HG03575 (cell line): ENCODE results near the gene ACOT11.
"Not testable (repeated sequence)": the region's sequence is repeated elsewhere in the genome, so short reads cannot be mapped to it uniquely, and the experiment has no call there.

Source experiments
- ATAC-seq: cut with Tn5 transposase; IDR thresholded peaks from one replicate; pipeline ENCODE4 v1.9.1; 2021; ENCODE audit not compliant: unreplicated experiment, insufficient number of reproducible peaks, low FRiP score; ENCODE audit errors: extremely low read depth

Gene ACOT11

DNA sequence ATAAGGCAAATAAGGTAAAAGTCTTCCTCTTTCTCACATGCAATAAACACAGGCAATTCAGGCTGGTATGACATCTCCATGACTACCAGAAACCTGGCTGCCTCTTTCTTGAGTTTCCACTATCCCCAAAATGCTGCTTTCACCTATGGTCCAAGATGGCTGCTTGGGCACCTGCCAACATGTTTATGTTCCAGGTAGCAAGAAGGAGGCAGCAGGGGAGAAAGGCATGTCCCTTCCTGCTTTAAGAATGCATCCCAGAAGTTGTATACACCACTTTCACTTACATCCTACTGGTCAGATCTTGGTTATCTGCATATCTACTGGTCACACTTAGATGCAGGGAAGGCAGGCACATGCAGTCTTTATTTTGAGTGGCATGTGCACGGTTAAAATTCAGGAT lies 19.4 kb upstream of the ACOT11 start:
- no peak for ATAC-seq

DNA sequence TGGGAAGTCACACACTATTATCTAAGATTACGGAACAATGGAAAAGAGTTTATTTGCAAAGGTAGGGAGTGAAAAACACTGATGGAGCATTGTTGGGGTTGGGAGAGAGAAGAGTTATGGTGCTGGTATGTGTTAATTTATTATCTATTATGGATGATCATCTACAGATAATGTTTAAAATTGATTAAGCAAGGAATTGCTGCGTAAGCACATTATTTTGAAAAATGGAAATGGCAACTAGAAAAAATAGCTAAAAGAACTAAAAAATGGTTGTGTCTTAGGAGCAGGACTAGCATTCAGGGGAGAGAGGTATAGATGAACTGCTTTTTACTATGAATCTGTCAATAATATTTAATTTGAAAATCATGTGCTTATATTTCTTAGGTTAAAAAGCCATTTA lies 16.0 kb upstream of the ACOT11 start:
- ATAC-seq, result no peak

DNA sequence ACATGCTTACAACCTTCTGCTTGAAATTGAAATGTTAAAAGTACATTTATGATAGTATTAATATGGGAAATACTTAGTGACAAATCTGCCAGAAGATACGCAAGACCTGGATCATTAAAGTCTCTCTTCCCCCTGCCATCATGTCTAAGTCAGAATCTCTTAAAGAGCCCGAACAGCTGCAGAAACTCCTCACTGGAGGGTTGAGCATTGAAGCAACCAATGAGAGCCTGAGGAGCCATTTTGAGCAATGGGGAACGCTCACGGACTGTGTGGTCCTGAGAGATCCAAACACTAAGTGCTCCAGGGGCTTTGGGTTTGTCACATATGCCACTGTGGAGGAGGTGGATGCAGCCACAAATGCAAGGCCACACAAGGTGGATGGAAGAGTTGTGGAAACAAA lies 11.4 kb upstream of the ACOT11 start:
- ATAC-seq, result not testable (repeated sequence)

DNA sequence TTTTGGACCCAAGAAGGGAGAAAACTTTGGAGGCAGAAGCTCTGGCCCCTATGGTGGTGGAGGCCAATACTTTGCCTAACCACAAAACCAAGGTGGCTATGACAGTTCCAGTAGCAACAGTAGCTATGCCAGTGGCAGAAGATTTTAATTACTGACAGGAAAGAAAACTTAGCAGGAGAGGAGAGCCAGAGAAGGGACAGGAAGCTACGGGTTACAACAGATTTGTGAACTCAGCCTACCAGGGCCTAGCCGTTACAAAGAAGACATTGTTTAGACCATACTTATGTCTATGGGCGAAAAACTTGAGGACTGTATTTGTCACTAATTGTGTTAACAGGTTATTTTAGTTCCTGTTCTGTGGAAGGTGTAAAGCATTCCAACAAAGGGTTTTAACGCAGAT lies 10.4 kb upstream of the ACOT11 start:
- no peak for ATAC-seq

DNA sequence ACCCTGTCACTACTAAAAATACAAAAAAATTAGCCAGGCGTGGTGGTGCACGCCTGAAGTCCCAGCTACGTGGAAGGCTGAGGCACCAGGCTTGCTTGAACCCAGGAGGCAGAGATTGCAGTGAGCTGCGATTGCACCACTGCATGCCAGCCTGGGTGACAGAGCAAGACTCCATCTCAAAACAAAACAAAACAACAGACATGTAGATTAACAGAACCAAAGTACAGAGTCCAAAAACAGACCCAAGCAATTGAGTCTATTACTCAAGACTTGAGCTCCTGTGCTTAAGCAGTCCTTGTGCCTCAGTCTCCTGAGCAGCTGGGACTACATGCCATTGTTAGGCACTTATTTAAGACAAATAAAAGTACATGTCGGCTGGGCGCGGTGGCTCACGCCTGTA lies 9.5 kb upstream of the ACOT11 start:
- ATAC-seq, result no peak

DNA sequence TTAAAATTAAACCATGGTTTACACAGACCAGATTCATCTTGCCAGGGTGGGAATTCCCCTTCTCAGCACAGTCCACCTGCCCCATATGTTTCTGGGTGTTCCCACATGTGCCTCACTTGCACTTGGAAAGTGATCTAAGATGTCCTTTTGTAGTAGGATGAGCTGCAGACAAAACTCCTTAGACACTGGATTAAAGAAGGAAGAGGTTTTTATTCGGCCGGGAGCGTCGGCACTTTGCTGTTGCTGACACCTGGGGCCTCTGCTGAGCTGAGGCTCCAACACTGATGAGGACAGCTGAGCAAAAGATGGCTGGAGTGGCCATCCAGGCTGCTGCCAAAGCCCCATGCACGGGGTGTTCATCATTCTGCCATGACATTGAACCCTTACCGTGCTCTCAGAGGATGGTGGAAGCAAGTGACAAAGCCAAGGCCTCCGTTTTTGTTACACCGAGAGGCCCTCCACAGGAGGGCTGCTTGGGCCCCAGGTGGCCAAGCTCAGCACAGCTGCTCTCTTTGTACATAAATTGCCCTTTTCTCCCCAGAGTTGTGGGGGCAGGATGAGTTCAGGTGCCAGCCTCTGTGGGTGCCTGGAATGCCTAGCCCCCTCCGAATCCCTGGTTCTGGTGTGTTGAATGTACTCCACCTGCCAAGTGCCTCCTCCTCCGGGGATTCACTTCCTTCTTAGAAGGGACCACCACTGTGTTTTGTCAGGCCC lies 7.3 kb upstream of the ACOT11 start:
- ATAC-seq, result no peak

DNA sequence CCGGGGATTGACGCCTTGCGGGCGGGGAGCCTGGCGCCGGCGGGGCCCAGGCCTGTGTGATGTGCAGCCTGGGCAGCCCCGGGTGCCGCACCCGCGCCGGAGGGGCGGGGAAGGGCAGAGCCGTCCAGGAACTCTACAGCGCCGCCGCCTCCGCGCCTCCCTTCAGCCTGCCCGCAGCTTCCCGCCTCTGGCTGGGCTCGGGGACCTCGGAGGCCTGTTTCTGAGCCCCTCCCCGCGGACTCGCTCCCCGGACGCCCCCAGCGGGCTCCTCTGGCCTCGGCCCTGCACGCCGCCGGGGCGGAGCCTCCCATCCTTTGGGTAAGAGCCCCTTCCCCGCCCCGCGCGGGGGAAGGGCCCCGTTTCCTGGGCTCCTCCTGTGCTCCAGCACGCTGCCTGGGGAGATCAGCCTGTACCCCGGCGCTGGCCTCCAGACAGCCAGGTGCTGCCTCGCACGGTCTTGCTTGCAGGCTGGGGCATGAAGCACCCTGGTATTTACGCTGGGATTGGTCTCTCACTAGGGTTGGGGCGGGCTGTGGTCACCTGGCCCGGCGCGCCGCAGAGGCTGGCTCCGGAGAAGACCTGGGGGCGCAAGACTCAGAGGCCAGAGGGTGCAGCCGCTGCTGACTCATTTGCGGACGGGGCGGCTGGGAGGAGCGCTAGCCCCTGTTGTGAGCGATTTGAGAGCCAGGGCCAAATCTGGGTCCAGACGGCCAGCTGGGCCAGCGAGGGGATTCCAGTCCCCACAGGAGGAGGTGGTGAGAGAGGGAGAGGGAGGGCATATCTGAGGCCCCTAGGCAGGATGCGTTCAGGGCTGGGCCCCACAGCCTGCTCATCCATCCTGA lies 5.7 kb upstream of the ACOT11 start:
- no peak for ATAC-seq

DNA sequence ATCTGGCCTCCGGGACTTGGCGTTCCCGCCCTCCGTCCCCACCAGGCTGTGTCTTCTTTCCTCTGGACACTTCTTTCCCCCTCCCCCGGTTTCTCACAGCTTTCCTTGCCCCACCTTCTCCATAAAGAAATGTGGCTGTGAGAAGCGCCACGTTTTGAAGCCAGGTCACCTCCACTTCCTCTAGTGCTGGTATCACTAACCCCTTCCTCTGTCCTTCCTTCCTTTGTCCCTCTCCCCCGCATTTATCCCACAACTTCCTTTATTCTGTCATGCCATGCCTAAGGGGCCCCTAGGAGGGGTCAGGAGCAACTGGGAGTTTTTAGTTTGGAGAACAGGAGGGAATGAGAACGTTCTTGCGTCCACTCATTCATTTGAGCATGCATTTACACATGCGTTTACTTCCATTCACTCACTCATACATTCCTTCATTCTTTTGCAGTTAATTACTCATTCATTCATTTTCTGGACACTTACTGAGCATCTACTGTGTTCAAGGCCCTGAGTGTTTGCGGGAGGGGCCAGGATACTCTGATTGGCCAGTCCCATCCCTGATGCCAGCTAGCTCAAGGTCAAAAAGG lies 5.0 kb upstream of the ACOT11 start:
- no peak for ATAC-seq

DNA sequence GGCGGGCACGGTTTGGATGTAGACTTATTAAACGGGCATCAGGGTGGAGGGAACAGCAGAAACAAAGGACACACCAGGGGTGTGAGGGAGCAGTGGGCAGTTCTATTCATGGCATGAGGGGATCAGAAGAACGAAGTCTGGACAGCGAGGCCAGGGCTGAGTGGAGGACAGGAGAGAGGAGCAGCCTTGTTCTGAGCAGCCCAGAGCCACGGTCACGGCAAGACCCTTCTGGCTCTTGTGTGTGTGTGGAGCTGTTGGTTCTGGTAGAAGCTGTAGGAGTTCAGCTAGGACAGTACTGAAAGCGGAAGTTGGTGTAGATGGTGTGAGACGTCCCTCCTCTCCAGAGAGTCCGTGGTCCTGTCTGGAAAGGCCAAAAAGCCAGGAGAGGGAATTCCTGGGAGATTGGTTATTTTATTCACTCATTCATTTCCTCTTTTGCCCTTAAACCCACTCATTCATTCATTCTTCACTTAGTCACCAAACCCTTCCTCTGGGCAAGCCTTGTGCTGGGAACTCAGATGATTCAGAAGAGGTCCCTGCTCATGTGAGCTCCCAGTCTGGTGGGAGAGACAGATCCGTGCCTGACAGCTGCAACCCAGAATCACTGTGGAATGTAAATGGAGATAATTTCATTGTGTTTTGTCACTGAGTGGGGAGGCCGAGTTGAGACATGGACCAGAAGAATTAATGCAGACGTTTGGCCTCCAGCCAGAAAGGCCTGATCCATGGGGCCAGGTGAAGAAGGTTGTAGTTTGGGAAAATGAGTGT lies 4.1 kb upstream of the ACOT11 start:
- no peak for ATAC-seq

DNA sequence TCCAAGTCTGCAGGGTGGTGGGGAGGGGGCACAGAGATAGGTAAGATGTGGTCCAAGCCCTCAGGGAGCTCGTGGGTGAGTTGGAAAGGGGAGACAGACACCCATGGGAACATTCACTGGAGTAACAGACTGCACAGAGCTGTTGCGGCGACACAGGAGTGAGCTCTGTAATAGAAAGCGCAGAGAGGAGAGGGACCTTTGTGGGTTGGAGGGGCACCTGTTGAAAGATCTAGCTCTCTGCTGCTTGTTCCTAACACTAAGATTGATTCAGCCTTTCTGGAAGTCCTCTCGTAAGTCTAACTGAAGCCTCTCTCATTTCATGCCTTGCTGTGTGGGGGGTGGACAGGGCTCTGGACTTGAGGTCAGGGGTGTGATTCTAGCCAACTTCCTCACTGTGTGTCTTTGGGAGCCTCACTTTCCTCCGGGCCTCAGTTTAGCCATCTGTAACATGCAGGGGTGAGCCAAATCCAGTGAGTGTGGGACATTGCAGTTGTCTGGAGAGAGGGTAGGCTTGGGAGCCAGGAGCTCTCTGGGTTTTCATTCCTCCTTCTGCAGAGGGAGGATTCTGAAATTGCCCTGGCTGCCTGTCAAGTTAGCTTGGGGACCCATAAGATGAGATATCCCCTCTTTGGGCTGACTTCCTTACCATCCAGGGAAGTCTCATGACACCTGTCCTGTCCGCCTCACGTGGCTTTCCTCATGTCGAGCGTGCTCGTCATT lies 2.0 kb upstream of the ACOT11 start:
- no peak for ATAC-seq

DNA sequence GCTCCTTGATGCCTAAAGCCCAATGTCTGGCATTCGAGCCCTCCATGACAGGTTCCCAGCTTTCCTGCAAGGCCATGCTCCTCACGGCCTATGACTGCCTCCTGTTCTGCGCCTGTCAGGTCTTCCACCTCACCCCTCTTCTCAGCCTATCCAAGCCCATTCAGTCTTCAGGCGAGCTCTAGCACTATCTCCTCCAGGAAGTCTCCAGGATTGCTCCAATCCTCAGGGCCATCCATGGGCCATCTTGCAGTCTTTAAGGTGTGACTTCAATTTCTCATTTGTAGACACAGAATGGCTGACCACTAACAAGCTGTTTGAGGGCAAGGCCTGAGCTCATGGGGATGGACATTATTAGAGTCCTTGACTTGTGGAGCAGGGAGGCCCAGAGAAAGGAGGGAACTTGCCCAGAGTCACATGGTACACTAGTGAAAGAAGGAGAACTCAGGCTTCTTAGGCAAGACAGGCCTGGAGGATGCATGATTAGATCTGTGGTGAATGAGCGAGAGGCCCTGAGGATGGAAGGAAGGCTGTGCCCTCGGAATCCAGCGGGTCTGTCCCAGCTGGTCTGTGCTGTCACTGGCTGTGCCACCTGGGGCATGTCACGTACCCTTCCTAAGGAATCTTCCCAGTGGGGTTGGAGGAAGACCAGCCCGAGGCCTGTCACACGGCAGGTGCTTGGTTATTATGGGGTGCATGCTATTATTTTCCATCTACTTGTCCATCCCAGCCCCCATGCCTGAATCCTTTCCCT lies 1.2 kb upstream of the ACOT11 start:
- ATAC-seq, result no peak

DNA sequence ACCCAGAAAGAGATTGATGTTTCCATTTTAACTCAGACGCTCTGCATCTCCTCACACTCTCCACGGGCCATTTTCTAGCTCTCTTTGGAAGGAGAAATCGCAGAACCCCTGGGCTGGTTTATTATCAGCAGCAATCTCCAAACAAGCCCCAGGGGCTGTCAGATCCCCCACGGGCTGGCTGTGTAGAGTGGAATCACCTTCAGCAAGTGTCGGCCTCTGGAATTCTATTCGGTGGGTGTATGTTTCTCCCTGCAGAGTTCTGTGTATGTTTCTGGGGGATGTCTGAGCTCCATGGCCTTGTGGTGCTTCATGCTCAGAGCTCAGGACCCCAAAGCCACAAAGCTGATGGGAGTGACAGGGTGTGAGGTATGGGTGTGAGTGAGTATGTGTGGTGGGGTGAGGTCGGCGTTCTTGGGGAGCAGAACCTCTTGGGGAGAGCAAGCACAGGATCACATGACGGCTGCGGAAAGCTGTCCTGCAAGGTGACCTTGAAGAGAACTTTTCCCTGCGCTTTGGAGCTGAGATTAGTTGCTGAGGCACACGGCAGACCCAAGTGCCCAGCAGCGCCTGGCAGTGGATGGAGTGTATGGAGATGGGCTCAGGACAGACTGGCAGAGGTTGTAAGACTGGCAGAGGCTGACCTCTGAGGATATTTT lies 489 bp downstream of the ACOT11 start:
- no peak for ATAC-seq

DNA sequence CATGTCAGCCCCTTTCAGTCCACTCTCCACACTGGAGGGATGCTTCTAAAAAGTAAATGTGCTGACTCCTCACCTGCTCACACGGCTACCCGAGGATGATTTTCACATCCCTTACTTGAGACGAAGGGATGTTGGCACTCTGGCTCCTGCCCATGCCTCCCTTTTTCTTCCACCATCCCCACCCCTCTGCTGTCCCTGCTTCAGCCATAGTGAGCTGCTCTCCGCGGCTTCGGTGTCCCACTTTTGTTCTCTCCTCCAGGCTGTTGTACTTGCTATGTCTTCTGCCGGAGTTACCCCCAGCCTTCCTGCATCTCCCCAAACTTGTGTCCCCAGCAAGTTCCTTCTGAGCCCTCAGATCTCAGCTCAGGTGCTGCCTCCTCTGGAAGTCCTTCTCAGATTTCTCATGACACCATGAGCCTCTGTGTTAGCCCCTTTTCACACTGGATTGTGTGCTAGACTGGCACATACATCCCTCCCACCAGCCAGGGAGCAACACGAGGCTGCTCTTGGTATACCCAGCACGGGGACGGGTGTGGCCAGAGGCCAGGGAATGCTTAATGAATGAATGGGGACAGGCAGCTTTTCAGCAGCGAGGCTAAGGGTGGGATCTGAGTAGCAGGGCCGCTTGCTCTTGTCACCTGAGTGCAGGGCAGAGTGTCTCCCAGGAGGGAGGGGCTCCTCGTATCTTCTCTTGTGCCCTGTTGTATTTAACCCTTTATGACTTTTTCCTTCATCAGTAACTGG lies 1.3 kb downstream of the ACOT11 start:
- ATAC-seq, result no peak

DNA sequence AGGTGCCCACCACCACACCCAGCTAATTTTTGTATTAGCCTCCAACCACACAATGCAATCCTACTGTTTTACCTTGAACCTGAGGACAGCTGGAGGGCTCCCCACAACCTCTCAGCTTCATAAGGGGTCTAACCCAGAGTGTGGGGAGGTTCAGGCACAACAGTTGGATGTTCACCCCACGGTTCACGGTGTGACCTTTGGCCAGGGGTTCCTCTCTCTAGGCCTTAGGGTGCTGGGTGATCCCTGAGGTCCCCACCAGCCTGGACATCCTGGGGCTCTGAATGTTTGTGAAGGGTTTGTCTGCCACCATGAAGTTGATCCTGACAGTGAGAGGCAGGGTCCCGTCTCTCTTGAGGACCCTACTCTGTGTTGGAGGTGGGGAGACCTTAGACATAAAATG lies 3.9 kb downstream of the ACOT11 start:
- no peak for ATAC-seq

DNA sequence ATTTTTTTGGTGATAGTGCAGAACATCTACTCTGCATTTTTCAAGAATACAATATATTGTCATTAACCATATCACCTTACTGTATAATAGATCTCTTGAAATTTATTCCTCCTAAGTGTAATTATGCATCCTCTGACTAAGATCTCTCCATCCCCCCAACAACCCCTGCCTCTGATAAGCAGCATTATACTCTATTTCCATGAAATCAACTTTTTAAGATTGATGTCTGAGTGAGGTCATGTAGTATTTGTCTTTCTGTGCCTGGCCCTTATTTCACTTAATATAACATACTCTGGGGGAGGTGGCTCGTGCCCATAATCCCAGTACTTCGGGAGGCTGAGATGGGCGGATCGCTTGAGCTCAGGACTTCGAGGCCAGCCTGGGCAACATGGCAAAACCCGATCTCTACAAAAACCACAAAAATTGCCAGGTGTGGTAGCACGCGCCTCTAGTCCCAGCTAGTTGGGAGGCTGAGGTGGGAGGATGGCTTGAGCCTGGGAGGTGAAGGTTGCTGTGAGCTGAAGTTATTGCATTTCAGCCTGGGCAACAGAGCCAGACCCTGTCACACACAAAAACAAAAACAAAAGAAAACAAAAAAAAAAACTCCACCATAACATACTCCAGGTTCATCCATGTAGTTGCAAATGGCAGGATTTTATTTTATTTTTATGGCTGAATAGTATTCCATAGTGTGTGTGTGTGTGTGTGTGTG lies 5.7 kb downstream of the ACOT11 start:
- ATAC-seq, result no peak

DNA sequence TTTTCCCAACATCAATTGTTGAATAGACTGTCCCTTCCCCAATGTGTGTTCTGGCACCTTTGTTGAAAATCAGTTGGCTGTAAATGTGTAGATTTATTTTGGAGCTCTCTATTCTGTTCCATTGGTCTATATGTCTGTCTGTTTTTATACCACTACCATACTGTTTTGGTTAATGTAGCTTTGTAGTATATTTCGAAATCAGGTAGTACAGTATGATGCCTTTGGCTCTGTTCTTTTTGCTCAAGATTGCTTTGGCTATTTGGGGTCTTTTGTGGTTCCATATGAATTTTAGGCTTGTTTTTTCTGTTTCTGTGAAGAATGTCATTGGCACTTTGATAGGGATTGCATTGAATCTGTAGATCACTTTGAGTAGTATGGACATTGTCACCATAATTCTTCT lies 8.1 kb downstream of the ACOT11 start:
- no peak for ATAC-seq
